HCT116 (cell line): ENCODE data around the gene PHGDH. TPM values are rescaled to one million over a fixed set of nuclear protein-coding genes. Genes with fewer than 3 reads are reported as not detected.

Experiments used
- ATAC-seq: fragments of 200-7000 bp; cut with Tn5 transposase; 2 replicates; pipeline ENCODE4 v1.9.1; 2020; ENCODE audit warnings: mild to moderate bottlenecking, moderate library complexity
- BruUV-seq: library from RNA; stranded (reverse); fragments of 400-500 nt; replicated peaks from 2 replicates; lab custom pipeline; 2021; lab: Mats Ljungman, UMichigan
- CTCF ChIA-PET: fragments of 300-600 bp; sonication (Branson Sonifier 250); formaldehyde crosslinking; loops from one replicate; lab custom pipeline; 2021; ENCODE audit warnings: antibody characterized with exemption; lab: Charles Lee
- POLR2A ChIA-PET: fragments of 300-600, 350-600 bp; sonication (Branson Sonifier 250); formaldehyde crosslinking; loops from one replicate; lab custom pipeline; 2021; ENCODE audit warnings: antibody characterized with exemption; lab: Charles Lee
- RAD21 ChIA-PET, 2 experiments: fragments of 300-600 bp; sonication (Branson Sonifier 250); formaldehyde crosslinking; loops; one replicate each; lab custom pipeline; 2023; ENCODE audit warnings: low total read pairs in 2 of 2; ENCODE audit not compliant: uncharacterized antibody in 2 of 2, unreplicated experiment in 2 of 2, low non-redundant PET in 1 of 2; lab: Charles Lee
- DNase-seq: peaks from one replicate; pipeline ENCODE4 v3.0.0-alpha.2; 2010; ENCODE audit warnings: low read depth, low spot score
- H2AFZ ChIP-seq: fragments of 200-600 bp; shearing (Covaris generic), sonication (generic); 2 replicates; pipeline ENCODE4 v1.6.1; 2017; ENCODE audit warnings: low read depth, mixed run types, mixed read lengths, antibody characterized with exemption, low read length; ENCODE audit not compliant: poor library complexity, severe bottlenecking
- H3K27ac ChIP-seq: 2 replicates; pipeline ENCODE4 v1.5.1; 2012; ENCODE audit warnings: low read depth, low read length
- H3K27me3 ChIP-seq: fragments of 200-600 bp; sonication (generic); 2 replicates; pipeline ENCODE4 v1.6.1; 2016; ENCODE audit warnings: mixed run types, low read length, mixed read lengths; ENCODE audit not compliant: insufficient read depth
- H3K36me3 ChIP-seq, 2 experiments: fragments of 200-500 bp in 1 of 2; fragments of 200-600 bp in 1 of 2; sonication (Bioruptor generic) in 1 of 2; sonication (generic) in 1 of 2; 2 replicates each; pipeline versions ENCODE4 v1.5.1 to v1.6.1; 2014 to 2016; ENCODE audit warnings: low read length in 2 of 2, inconsistent platforms in 1 of 2, mixed read lengths in 1 of 2, mixed run types in 1 of 2; ENCODE audit not compliant: insufficient read depth in 2 of 2, control insufficient read depth in 1 of 2
- H3K4me1 ChIP-seq, 2 experiments: fragments of 200-600 bp in 1 of 2; sonication (generic) in 1 of 2; 2 replicates each; pipeline versions ENCODE4 v1.5.1 to v1.6.1; 2012 to 2017; ENCODE audit warnings: low read length in 2 of 2, inconsistent platforms in 1 of 2, mild to moderate bottlenecking in 1 of 2, mixed read lengths in 1 of 2, mixed run types in 1 of 2, moderate library complexity in 1 of 2; ENCODE audit not compliant: insufficient read depth in 2 of 2, control insufficient read depth in 1 of 2
- H3K4me2 ChIP-seq: fragments of 200-600 bp; sonication (generic); 2 replicates; pipeline ENCODE4 v1.6.1; 2017; ENCODE audit warnings: mixed run types, low read length, mixed read lengths
- H3K4me3 ChIP-seq, 2 experiments: fragments of 200-600 bp in 1 of 2; sonication (generic) in 1 of 2; replicated peaks in 1 of 2; 2 replicates each; pipeline ENCODE4 v1.5.1; 2011 to 2016; ENCODE audit warnings: low read length in 2 of 2, control low read depth in 1 of 2, low read depth in 1 of 2, mild to moderate bottlenecking in 1 of 2, mixed read lengths in 1 of 2, mixed run types in 1 of 2
- H3K79me2 ChIP-seq: fragments of 200-600 bp; sonication (generic); 2 replicates; pipeline ENCODE4 v1.6.1; 2017; ENCODE audit warnings: mild to moderate bottlenecking, mixed run types, low read length, moderate library complexity, mixed read lengths; ENCODE audit not compliant: insufficient read depth
- H3K9ac ChIP-seq: fragments of 200-600 bp; sonication (generic); 2 replicates; pipeline ENCODE4 v1.6.1; 2016; ENCODE audit warnings: low read length, mixed read lengths
- H3K9me2 ChIP-seq: fragments of 200-600 bp; sonication (generic), shearing (Covaris generic); 2 replicates; pipeline ENCODE4 v1.6.1; 2017; ENCODE audit warnings: mixed run types, mild to moderate bottlenecking, moderate library complexity; ENCODE audit not compliant: insufficient read depth
- H3K9me3 ChIP-seq, 2 experiments: fragments of 200-500 bp in 1 of 2; fragments of 200-600 bp in 1 of 2; sonication (Bioruptor generic) in 1 of 2; sonication (generic) in 1 of 2; 2 replicates each; pipeline ENCODE4 v1.6.1; 2014 to 2017; ENCODE audit warnings: low read length in 2 of 2, mixed read lengths in 2 of 2, inconsistent platforms in 1 of 2, low read depth in 1 of 2, mild to moderate bottlenecking in 1 of 2, mixed run types in 1 of 2, moderate library complexity in 1 of 2; ENCODE audit not compliant: control insufficient read depth in 1 of 2, insufficient read depth in 1 of 2
- H4K20me1 ChIP-seq: fragments of 200-600 bp; sonication (generic), shearing (Covaris generic); 2 replicates; pipeline ENCODE4 v1.6.1; 2017; ENCODE audit warnings: mixed run types, mild to moderate bottlenecking, moderate library complexity; ENCODE audit not compliant: insufficient read depth
- EGR1 ChIP-seq: IDR thresholded peaks from 2 replicates; pipeline ENCODE4 v1.6.1; 2012; ENCODE audit warnings: low read depth
- EZH2phosphoT487 ChIP-seq: fragments of 200-600 bp; IDR thresholded peaks from 2 replicates; pipeline ENCODE4 v1.6.1; 2018; ENCODE audit warnings: antibody characterized with exemption, borderline replicate concordance
- FOSL1 ChIP-seq: IDR thresholded peaks from 2 replicates; pipeline ENCODE4 v1.6.1; 2012; ENCODE audit warnings: low read depth
- POLR2AphosphoS5 ChIP-seq: IDR thresholded peaks from 2 replicates; pipeline ENCODE4 v1.6.1; 2011; ENCODE audit warnings: mild to moderate bottlenecking, low read depth, low read length, moderate library complexity
- SIN3A ChIP-seq: IDR thresholded peaks from 2 replicates; pipeline ENCODE4 v1.6.1; 2012; ENCODE audit warnings: low read depth
- SRF ChIP-seq: IDR thresholded peaks from 2 replicates; pipeline ENCODE4 v1.6.1; 2012; ENCODE audit warnings: low read depth
- ZFX ChIP-seq: fragments of 450-650 bp; IDR thresholded peaks from 2 replicates; pipeline ENCODE4 v1.6.1; 2017
- ZNF274 ChIP-seq: fragments of 200-500 bp; sonication (Bioruptor generic); IDR thresholded peaks from 2 replicates; pipeline ENCODE4 v1.6.1; 2014; ENCODE audit warnings: mild to moderate bottlenecking, low read depth, low read length, inconsistent platforms
- intact Hi-C: fragments of 100-400 bp; cut with micrococcal nuclease; formaldehyde crosslinking; loops from 2 replicates; pipeline ENCODE4 v1.10.0; 2022
- total RNA-seq: library from RNA; stranded (reverse); gene quantifications from one replicate; pipeline ENCODE4 v1.2.1, GENCODE V29; 2021; ENCODE audit not compliant: unreplicated experiment
- TF ChIP-seq, protein P1 (sequence below), 3 experiments: fragments of 200-600 bp in 1 of 3; sonication (generic) in 1 of 3; IDR thresholded peaks in 2 of 3; conservative IDR thresholded peaks in 1 of 3; 2 replicates each; pipeline ENCODE4 v1.5.1; 2012 to 2017; ENCODE audit warnings: low read depth in 2 of 3, low read length in 2 of 3, antibody characterized with exemption in 1 of 3, borderline replicate concordance in 1 of 3, control low read depth in 1 of 3, mild to moderate bottlenecking in 1 of 3, mixed read lengths in 1 of 3, mixed run types in 1 of 3, moderate library complexity in 1 of 3; ENCODE audit not compliant: insufficient read depth in 1 of 3

The PHGDH gene
- total RNA-seq, 1 experiment from 2014 or later: 187 TPM

DNA sequence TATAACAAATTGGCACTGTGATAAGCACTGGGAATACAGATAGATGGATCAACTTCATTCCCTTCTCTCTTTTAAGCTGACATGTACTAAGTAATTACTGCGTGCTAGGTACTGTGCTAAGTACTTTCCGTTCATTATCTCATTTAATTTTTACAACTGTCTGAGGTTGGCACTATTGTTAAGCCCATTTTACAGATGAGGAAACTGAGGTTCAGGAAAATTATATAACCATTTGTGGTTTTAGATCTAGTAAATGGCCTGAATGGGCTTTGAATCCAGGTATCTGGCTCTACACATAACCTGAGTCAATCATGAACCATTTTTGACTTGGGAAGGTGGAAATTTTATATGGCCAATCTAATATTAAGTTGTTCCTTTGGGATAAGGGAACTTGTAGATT, 60.6 kb downstream of the PHGDH start:
- Histone ChIP-seq H3K9me2 (no peaks in the 10 kb centered on the region), H3K79me2 (no peaks in the 10 kb centered on the region), H3K4me1 (peaks cover 2 to 7% of the 10 kb centered on the region in 2 experiments; a peak in 2 of 4 replicates), H4K20me1 (no peaks in the 10 kb centered on the region), H3K36me3 (no peaks in the 10 kb centered on the region), H3K27ac (no peak overlapping the region), H3K4me2 (no peak overlapping the region), H3K27me3 (no peaks in the 10 kb centered on the region), H2AFZ (no peak overlapping the region), H3K4me3 (no peak overlapping the region), H3K9me3 (no peaks in the 10 kb centered on the region), H3K9ac (no peak overlapping the region)
- TF ChIP-seq EZH2phosphoT487: no peak
- no peak for TF ChIP-seq FOSL1
- TF ChIP-seq ZFX: no peak
- TF ChIP-seq SIN3A: no peak
- no peak for TF ChIP-seq ZNF274
- no peak for TF ChIP-seq EGR1
- no peak for TF ChIP-seq POLR2AphosphoS5
- TF ChIP-seq, protein P1, sequence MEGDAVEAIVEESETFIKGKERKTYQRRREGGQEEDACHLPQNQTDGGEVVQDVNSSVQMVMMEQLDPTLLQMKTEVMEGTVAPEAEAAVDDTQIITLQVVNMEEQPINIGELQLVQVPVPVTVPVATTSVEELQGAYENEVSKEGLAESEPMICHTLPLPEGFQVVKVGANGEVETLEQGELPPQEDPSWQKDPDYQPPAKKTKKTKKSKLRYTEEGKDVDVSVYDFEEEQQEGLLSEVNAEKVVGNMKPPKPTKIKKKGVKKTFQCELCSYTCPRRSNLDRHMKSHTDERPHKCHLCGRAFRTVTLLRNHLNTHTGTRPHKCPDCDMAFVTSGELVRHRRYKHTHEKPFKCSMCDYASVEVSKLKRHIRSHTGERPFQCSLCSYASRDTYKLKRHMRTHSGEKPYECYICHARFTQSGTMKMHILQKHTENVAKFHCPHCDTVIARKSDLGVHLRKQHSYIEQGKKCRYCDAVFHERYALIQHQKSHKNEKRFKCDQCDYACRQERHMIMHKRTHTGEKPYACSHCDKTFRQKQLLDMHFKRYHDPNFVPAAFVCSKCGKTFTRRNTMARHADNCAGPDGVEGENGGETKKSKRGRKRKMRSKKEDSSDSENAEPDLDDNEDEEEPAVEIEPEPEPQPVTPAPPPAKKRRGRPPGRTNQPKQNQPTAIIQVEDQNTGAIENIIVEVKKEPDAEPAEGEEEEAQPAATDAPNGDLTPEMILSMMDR (IDR thresholded peaks at IDR 0.05 in 2 of 3, conservative IDR thresholded peaks at IDR 0.05 in 1 of 3; ENCODE audit: borderline replicate concordance in 1 of 3, insufficient read depth in 1 of 3, low read depth in 2 of 3, low read length in 2 of 3): no peak
- TF ChIP-seq SRF: no peak
- DNase-seq (no peak), ATAC-seq (no peak)
- RAD21 ChIA-PET: no interaction called here
- CTCF ChIA-PET: no interaction called here
- POLR2A ChIA-PET: no interaction called here
- BruUV-seq: no TSS peak
- intact Hi-C loops: no loop called here
